Inflammatory macrophage treated with lipopolysaccharide for 4 hours (primary cell): Measurements from ENCODE around the gene NPAS2.

Experiments used
- DNase-seq: peaks from one replicate; pipeline ENCODE4 v3.0.0-alpha.2; 2020

NPAS2 gene

GRCh38 chr2:100997509-100998234, 177.7 kb downstream of the NPAS2 start:
- no peak for DNase-seq

DNA sequence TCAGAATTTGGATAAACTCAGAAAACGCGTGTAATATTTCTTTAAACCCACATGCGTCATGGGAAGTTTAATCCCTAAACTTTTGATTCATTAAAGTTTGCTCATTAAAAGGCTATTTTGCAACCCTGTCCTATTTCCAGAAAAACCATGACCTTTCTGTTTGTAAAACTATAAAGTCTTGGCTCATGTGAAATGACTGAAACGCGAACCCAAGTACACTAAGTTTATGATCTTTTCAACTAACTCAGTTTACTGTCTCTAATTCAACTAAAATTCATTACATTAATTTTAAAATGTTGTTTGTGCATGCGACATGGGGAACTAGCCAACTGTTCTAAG, 178.3 kb downstream of the NPAS2 start:
- no peak for DNase-seq

DNA sequence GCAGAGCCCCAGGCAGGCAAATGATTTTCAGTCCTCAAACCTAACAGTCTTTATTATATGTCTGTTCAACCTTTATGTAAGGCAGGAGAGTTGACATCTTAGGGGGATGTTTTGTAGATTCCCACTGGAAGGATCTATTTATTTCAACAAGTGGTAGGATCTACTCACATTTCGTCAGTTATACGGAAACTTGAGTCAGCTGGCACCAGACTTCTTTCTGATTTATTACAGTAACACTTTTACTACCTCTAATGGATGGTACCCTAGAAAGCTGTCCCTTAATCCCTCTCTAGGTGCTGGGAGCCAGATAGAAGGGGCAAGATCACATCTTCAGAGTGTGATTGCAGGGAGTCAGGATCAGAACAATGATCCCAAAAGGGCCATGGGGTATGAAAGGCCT, 180.1 kb downstream of the NPAS2 start:
- DNase-seq: no peak

GRCh38 chr2:101001691-101002561, 182.0 kb downstream of the NPAS2 start, which contains the start of gene RPL31:
RPL31 (plus strand) TSS chr2:101002289; CDS start chr2:101002702, 413 bp downstream.
- DNase-seq: peak; percentile 97

DNA sequence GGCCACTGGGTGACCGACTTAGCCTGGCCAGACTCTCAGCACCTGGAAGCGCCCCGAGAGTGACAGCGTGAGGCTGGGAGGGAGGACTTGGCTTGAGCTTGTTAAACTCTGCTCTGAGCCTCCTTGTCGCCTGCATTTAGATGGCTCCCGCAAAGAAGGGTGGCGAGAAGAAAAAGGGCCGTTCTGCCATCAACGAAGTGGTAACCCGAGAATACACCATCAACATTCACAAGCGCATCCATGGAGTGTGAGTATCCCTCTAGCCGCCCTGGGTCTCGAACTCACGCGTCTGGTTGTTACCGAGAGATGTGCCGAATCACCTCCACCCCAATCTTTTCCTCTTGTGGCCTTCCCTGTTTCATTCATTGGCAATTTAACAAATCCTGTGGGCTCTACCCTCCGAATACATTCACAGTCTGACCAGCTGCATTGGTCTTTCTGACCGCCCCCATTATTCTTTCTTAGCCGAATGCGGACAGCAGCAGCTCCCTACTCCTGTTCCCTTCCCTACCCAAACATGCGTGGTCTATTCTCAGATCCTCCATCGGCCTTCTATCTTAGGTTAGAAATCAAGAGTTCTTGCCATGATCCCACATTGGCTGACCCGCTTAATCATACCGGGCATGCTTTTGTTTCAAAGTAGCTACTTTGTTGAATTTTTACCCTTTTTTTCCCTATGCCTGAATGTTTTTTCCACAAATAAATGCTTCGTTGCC, 182.8 kb downstream of the NPAS2 start:
- DNase-seq: peak; percentile 21

- DNase-seq: no peak
Observed at GRCh38 chr2:101003278-101003775, 183.4 kb downstream of the NPAS2 start.

- no peak for DNase-seq
Observed at GRCh38 chr2:101004620-101005325, 184.8 kb downstream of the NPAS2 start.

DNA sequence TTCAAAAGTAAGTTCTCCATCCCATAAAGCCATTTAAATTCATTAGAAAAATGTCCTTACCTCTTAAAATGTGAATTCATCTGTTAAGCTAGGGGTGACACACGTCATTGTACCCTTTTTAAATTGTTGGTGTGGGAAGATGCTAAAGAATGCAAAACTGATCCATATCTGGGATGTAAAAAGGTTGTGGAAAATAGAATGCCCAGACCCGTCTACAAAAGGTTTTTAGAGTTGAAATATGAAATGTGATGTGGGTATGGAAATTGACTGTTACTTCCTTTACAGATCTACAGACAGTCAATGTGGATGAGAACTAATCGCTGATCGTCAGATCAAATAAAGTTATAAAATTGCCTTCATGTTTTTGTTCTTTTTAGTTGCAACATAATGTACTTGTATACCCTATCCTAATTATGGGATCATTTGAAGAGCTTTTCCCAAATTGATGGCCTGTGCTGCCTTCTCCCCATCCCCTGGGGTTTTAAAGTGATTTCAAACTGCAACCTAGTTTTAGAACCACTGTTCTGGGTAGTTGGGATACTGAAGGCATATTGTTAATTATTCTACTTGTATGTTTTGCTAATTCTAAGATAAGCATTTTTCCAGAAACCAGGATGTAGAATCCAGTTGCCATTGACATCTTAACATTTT, 186.3 kb downstream of the NPAS2 start:
- DNase-seq: no peak

DNA sequence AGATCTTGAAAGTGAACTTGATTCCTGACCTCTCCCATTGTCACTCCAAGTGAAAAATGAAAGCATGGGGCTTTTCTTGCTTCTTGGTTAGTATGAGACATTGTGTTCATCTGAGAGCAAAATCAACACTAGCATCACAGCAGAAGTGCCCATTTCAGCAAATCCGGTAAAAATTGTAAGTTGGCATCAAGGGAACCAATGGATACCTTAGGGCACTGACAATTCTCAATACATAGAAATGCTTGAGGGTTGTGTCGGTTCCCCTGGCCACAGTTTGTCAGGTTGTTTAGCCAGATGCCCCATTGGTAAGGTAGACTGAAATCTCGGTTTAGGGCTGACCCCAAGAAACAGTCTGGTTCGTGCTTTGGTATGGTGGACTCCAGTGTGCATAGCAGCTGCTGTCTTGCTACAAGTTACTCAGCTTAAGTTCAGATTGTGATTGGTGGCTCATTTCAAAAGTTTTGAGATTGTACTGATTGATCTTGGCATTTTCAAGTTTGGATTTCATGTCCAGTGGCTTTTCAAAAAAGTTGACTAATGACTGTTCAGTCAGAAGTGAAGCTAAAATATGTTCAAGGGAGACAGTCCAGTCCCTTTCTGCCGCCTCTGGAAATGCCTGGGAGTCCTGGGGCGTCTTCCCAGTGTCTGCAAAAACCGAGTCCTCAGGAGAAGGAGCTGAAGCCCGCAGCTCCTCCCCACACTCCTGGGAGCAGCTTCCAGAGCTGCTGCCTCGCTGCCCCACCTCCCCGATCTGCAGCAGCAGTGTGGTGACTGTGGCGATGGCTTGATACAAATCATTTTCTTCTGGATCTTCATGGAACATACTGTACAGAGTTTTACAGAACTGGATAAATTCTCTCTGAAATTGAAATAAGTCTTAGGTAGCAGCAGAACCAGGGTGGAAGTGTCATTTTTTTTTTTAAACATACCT, 187.7 kb downstream of the NPAS2 start:
- DNase-seq: no peak

DNA sequence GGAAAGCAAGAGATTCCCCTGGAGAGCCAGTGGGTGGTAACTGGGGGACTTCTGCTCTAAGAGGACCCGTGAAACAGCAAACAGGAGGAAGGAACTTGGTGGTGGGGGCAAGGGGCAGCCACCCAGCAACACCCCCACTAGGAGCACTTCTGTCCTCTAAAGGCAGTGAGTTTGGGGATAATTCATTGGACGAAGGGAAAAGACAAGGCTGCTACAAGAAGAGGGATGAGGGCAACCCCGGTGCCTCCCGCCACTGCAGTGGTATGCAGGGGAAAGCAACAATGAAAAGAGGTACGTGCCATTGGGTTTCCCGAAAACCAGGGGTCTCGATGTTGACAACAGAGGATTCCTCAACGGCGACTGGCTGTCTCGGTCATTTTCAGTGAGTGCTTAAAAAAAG, 191.2 kb downstream of the NPAS2 start:
- DNase-seq: no peak

DNA sequence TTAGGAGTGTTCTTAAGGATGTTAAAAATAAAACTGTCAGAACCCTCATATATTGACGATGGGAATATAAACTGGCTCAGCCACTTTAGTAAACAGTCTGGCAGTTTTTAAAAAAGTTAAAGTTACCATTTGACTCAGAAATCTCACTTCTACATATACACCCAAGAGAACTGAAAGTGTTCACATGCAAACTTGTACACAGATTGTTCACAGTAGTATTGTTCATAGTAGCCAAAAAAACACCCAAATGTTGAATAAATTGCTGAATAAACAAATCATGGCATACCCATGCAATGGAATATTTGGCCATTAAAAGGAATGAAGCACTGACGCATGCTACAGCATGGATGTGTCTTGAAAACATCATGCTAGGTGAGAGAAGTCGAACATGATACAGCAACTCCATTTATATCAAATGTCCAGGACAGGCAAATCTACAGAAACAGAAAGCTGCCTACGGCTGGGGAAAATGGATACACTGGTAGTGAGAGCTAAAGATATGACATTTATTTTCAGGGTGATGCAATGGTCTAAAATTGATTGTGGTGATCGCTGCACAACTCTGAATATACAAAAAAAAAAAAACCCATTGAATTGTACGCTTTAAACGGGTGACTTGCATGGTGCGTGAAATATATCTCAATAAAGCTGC, 192.2 kb downstream of the NPAS2 start:
- no peak for DNase-seq

GRCh38 chr2:101012706-101013181, 192.8 kb downstream of the NPAS2 start:
- DNase-seq: peak; percentile 44

GRCh38 chr2:101014264-101014857, 194.4 kb downstream of the NPAS2 start:
- DNase-seq: no peak

GRCh38 chr2:101017371-101017770, 197.4 kb downstream of the NPAS2 start:
- no peak for DNase-seq

GRCh38 chr2:101018934-101019333, 199.0 kb downstream of the NPAS2 start:
- no peak for DNase-seq

DNA sequence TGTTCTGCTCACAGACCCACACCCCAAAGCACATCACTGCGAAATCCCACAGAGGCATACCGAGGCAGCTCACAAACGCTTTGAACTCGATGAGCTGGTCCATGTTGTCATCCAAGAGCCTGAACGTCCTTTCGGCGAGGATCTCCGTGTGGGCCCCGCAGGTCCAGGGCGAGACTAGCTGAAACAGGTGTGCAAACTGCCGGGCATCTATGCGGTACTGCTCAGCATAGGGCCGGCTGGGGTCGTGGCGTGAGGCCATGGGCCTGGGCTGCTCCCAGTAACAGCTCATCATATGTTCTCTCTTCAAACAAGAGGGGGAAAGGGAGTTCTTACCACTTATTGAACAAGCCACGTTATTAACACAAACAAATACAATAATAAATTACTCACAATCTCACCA, 202.3 kb downstream of the NPAS2 start:
- no peak for DNase-seq

GRCh38 chr2:101023327-101024107, 203.6 kb downstream of the NPAS2 start:
- DNase-seq: no peak

DNA sequence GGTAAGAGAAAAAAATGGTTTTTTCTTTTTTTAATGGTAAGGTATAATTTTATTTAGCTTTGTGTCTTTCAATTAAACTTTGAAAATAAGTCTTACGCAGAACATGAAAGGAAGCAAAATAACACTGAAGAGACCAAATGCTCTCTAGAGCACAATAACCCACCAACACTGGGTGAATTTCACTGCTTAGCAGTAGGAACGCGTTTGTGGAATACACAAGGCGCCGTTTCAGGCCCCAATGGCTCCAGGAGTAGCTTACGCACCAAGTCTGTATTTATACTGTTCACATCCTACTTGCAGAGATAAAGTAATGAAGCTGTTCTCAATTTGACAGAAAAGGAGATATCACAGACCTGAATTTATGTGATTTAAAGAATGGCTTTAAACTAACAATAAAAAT, 205.6 kb downstream of the NPAS2 start:
- no peak for DNase-seq

DNA sequence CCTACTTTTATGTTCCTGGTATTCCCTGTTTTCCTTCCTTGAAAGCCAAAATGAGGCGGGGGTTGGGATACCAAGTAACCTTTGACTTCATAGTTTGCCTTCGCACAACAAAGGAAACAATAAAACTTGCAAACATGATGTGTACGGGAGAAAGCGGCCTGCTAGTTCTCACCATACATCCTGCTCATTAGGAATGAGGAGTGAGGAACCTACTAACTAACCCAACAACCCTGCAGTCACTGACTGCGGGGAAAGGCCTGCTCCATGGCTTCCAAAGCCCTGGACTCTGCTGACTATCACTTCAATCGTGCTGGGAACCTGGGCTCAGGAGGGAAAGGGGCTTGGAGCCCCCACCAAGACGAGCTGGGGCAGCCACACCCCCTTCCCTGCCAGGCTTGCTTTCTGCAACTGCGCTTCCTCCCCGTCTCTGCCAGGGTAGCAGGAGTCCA, 206.3 kb downstream of the NPAS2 start:
- DNase-seq: no peak
